ENCODE measurements around the gene ANP32A. TPM values are rescaled to one million over a fixed set of nuclear protein-coding genes. Genes with fewer than 3 reads are reported as not detected.
A peak's percentile ranks its signal among the peaks of the same experiment; 100 is the strongest.

The ANP32A gene
- total RNA-seq, 1 donor from 2014 or later = 355 TPM

GRCh38 chr15:68730471-68730919, 90.2 kb downstream of the ANP32A start:
- peaks cover 7% of the 10 kb centered on the region for H3K4me1 Mint-ChIP-seq
- no peak for DNase-seq (ENCODE audit: low read depth, low spot score)
- H3K4me3 Mint-ChIP-seq = no peak overlapping the region
- H3K36me3 Mint-ChIP-seq (ENCODE audit: low read depth) = no peaks in the 10 kb centered on the region
- H3K9me3 Mint-ChIP-seq = no peaks in the 10 kb centered on the region
- H3K27me3 Mint-ChIP-seq (ENCODE audit: low read depth) = no peaks in the 10 kb centered on the region
- no peak overlapping the region for H3K27ac Mint-ChIP-seq (ENCODE audit: unreplicated experiment)
- TF ChIP-seq, protein P1, sequence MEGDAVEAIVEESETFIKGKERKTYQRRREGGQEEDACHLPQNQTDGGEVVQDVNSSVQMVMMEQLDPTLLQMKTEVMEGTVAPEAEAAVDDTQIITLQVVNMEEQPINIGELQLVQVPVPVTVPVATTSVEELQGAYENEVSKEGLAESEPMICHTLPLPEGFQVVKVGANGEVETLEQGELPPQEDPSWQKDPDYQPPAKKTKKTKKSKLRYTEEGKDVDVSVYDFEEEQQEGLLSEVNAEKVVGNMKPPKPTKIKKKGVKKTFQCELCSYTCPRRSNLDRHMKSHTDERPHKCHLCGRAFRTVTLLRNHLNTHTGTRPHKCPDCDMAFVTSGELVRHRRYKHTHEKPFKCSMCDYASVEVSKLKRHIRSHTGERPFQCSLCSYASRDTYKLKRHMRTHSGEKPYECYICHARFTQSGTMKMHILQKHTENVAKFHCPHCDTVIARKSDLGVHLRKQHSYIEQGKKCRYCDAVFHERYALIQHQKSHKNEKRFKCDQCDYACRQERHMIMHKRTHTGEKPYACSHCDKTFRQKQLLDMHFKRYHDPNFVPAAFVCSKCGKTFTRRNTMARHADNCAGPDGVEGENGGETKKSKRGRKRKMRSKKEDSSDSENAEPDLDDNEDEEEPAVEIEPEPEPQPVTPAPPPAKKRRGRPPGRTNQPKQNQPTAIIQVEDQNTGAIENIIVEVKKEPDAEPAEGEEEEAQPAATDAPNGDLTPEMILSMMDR (conservative IDR thresholded peaks at IDR 0.05) = peak; percentile 67

DNA sequence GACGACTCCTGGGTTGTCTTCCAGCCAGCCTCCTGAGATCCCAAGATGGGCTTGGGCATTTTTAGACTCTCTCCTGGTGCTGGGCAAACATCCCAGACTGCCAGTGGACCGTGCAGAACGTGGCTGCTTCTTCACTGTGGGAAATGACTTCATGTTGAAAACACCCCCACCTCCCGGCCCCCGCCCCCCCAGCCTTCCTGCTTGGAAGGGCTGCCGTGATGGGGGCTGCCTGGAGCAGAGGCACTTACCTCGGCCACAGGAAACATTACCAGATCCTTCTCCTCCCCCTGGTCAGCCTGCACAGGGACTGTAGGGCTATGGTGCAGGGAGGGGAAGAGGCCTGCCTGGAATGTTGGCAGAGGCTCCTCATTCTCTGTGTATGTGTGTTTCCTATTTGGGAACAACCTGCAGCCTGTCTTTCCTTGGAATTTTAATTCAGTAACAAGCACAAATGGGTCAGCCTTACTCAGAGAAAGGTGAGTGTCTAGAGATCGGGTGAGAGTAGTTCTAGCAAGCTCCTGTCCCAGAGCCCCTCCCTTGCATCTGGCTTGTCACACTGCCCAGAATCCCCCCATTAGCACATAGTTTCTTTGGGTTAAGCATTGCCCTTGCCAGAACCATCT, 90.8 kb downstream of the ANP32A start:
- peaks cover 7% of the 10 kb centered on the region for H3K4me1 Mint-ChIP-seq
- DNase-seq (ENCODE audit: low read depth, low spot score) = no peak
- no peak overlapping the region for H3K27ac Mint-ChIP-seq (ENCODE audit: unreplicated experiment)
- no peaks in the 10 kb centered on the region for H3K27me3 Mint-ChIP-seq (ENCODE audit: low read depth)
- TF ChIP-seq, protein P1 (conservative IDR thresholded peaks at IDR 0.05) = no peak
- H3K36me3 Mint-ChIP-seq (ENCODE audit: low read depth) = no peaks in the 10 kb centered on the region
- H3K9me3 Mint-ChIP-seq = no peaks in the 10 kb centered on the region
- no peak overlapping the region for H3K4me3 Mint-ChIP-seq

Small RNAs within 50 kb of the gene (microRNA-seq; reads per million reads assigned to microRNA genes)
- gene MIR4312 = not detected

Other genes starting within 250 kb of the ANP32A start
- gene CORO2B, start 241.9 kb downstream of the ANP32A start, total RNA-seq = 21.3 and 23.1 TPM in 2 replicates
- not detected in 2 replicates for gene SPESP1, start 109.6 kb upstream of the ANP32A start, total RNA-seq
- gene NOX5, start 193.8 kb upstream of the ANP32A start, total RNA-seq = not detected in 2 replicates